Glomerular visceral epithelial cell (primary cell): Measurements from ENCODE around the gene TSPAN4.

Source experiments
- DNase-seq: peaks from one replicate; pipeline ENCODE4 v3.0.0-alpha.2; 2016; ENCODE audit errors: extremely low spot score

Gene TSPAN4

GRCh38 chr11:842370-843002 is at the start of gene TSPAN4, which contains the start of gene POLR2L:
TSS of gene TSPAN4 (plus strand) at chr11:842852. CDS start at chr11:850305, 7,453 bp downstream.
TSS of gene POLR2L (minus strand) at chr11:842529. CDS start at chr11:842508, 21 bp downstream.
- DNase-seq = peak; percentile 85

- DNase-seq = no peak
Measured at GRCh38 chr11:792873-793272, 49.8 kb upstream of the TSPAN4 start.

GRCh38 chr11:793556-793955 is 49.1 kb upstream of the TSPAN4 start:
- DNase-seq = no peak

- no peak for DNase-seq
Measured at GRCh38 chr11:794013-794765, 48.5 kb upstream of the TSPAN4 start.

- DNase-seq = no peak
Measured at GRCh38 chr11:794766-795633, 47.7 kb upstream of the TSPAN4 start.

- peak; percentile 92 for DNase-seq
Measured at GRCh38 chr11:795634-796564, 46.8 kb upstream of the TSPAN4 start.

- DNase-seq = no peak
Measured at GRCh38 chr11:796565-797295, 45.9 kb upstream of the TSPAN4 start.

GRCh38 chr11:797296-798092 is 45.2 kb upstream of the TSPAN4 start:
- peak; percentile 75 for DNase-seq

- peak; percentile 81 for DNase-seq
Measured at GRCh38 chr11:798093-798713, 44.4 kb upstream of the TSPAN4 start, which contains the start of gene SLC25A22. TSS of gene SLC25A22 (minus strand) at chr11:798281. CDS start at chr11:795006, 3,275 bp downstream.

GRCh38 chr11:799641-800316 is 42.9 kb upstream of the TSPAN4 start:
- DNase-seq = no peak

- DNase-seq = no peak
Measured at GRCh38 chr11:800473-800872, 42.2 kb upstream of the TSPAN4 start.

- no peak for DNase-seq
Measured at GRCh38 chr11:801097-801780, 41.4 kb upstream of the TSPAN4 start.

- DNase-seq = no peak
Measured at GRCh38 chr11:802018-802617, 40.5 kb upstream of the TSPAN4 start.

GRCh38 chr11:802693-803466 is 39.8 kb upstream of the TSPAN4 start:
- no peak for DNase-seq

GRCh38 chr11:803467-803742 is 39.2 kb upstream of the TSPAN4 start:
- DNase-seq = no peak

GRCh38 chr11:803770-804598 is 38.7 kb upstream of the TSPAN4 start:
- DNase-seq = no peak
